Cardiac fibroblast (primary cell): ENCODE data around the gene GPR31.

ENCODE experiments used
- DNase-seq, 2 donors: peaks; one replicate each; pipeline versions ENCODE4 v3.0.0 to v3.0.0-alpha.2; 2010; ENCODE audit warnings: low read depth in 2 of 2
- H3K4me3 ChIP-seq, 2 donors: replicated peaks in 1 of 2; 1 replicate in 1 of 2; 2 replicates in 1 of 2; pipeline ENCODE4 v1.5.1; 2011; ENCODE audit warnings: low read depth in 2 of 2, low read length in 2 of 2, mild to moderate bottlenecking in 2 of 2, moderate library complexity in 1 of 2
- TF ChIP-seq, protein P1 (sequence below): IDR thresholded peaks from one replicate; pipeline ENCODE4 v1.5.1; 2011; ENCODE audit warnings: low read depth, mild to moderate bottlenecking, low read length, inconsistent platforms

The GPR31 gene

DNA sequence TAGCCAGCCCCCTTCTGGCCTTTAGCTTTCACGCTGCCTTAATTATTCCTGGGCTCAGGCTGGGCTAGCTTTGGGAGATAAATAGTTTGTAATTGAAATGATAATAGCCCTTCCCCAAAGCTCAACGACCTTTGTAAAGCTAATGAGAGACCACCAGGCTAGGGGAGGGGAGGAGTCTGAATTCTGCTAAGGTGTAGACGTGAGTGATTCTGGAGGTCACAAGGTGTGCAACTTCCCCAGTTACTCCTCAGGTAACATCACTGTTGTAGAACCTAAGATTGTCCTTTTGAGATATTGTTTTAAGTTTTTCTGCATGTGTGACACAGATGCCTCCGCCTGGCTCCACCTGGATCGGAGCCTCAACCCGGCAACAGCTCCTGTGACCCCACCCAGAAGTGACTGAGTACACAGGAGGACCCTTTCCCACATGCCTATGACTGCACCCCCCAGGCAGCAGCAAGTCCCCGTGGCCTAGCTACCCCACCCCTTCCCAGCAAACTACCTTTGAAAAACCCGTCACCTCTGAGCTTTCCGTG lies 5.8 kb upstream of the GPR31 start:
- no peak for DNase-seq
- TF ChIP-seq, protein P1, sequence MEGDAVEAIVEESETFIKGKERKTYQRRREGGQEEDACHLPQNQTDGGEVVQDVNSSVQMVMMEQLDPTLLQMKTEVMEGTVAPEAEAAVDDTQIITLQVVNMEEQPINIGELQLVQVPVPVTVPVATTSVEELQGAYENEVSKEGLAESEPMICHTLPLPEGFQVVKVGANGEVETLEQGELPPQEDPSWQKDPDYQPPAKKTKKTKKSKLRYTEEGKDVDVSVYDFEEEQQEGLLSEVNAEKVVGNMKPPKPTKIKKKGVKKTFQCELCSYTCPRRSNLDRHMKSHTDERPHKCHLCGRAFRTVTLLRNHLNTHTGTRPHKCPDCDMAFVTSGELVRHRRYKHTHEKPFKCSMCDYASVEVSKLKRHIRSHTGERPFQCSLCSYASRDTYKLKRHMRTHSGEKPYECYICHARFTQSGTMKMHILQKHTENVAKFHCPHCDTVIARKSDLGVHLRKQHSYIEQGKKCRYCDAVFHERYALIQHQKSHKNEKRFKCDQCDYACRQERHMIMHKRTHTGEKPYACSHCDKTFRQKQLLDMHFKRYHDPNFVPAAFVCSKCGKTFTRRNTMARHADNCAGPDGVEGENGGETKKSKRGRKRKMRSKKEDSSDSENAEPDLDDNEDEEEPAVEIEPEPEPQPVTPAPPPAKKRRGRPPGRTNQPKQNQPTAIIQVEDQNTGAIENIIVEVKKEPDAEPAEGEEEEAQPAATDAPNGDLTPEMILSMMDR = no peak
- H3K4me3 ChIP-seq = no peak overlapping the region

DNA sequence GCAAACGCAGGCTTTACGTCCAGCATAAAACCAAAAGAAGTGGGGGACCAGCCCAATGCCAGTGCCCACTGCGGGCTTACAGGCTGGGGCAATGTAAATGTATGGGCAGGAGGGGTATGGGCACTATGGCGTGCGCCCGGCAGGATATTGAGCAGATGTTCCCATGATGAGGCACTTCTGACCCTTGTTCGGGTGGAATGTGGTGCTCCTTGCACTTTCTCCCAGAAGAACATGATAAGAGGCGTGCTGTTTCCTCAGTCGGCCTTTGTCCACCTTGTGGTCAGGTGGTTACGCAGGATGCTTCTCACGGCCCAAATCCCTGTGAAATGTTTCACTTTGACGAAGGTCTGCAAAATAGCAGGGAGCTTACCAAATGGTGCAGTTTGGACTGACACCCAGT lies 4.8 kb upstream of the GPR31 start:
- no peak overlapping the region for H3K4me3 ChIP-seq
- DNase-seq = no peak
- TF ChIP-seq, protein P1 = no peak

DNA sequence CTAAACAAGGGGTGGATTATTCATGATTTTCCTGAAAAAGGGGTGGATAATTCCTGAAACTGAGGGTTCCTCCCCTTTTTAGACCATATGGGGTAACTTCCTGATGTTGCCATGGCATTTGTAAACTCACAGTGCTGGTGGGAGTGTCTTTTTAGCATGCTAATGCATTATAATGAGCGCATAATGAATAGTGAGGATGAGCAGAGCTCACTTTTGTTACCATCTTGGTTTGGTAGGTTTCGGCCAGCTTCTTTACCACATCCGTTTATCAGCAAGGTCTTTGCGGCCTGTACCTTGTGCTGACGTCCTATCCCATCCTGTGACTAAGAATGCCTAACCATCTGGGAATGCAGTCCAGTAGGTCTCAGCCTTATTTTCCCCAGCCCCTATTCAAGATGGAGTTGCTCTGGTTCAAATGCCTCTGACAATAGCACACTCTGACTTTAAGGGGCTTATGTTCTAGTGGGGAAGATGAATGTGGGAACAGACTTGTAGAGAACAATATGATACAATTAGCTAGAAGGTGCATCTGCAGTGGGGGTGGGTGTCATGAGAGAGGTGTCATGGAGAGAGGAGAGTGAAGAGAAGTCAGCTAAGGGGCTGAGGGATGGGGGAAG lies 4.2 kb upstream of the GPR31 start:
- TF ChIP-seq, protein P1 = no peak
- no peak overlapping the region for H3K4me3 ChIP-seq
- no peak for DNase-seq

DNA sequence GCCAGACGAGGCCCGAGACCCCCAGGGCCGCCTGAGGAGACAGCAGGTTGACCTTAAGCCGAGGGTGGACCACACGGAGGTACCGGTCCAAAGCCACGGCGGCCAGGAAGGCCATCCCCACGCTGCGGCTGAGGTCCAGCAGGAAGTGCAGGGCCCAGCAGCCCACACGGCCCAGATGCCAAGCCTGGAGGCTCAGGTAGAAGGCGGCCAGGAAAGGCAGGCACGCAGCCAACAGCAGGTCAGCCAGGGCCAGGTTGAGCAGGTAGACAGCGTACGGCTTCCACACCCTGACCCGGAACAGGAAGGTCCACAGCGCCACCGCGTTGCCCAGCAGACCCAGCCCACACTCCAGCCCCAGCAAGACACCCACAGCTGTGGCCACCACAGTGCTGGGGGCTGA lies 366 bp downstream of the GPR31 start:
- no peak for DNase-seq
- no peak overlapping the region for H3K4me3 ChIP-seq
- TF ChIP-seq, protein P1 = no peak

DNA sequence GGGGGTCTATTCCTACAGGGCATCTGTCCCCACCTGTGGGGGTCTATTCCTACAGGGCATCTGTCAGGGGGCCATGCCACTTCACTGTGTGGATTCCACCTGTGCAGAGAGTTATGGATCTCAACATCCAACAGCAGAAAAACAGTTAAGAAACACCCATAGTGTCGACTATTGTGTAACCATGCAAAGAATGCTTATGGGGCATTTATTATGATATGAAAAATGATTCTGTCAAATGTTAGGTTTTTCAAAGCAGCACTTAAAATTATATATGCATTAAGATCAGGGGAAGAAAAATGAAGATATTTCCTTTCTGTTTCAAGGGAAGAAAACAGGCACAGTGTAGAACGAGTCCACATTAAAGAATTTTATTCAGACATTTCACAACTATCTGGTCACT lies 2.9 kb downstream of the GPR31 start:
- no peak for DNase-seq
- H3K4me3 ChIP-seq = no peak overlapping the region
- TF ChIP-seq, protein P1 = no peak

DNA sequence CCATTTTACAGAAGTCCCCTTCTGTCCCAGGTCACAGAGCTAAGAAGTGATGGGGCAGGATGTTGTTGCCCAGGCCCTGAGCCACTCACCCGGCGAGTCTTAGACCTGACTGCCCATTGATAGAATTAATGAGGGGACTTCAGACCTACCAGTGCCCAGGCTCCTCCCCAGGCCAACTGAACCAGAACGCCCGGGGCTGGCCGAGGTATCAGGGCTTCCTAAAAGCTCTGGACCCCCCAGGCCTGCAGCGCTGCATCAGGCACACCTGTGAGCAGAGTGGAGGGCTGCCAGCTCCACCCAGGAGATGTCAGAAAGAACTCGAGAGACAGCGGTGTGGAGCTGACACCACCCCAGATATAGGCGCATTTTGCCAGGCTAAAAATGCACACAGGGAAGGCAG lies 3.5 kb downstream of the GPR31 start:
- DNase-seq = no peak
- no peak overlapping the region for H3K4me3 ChIP-seq
- TF ChIP-seq, protein P1 = no peak

DNA sequence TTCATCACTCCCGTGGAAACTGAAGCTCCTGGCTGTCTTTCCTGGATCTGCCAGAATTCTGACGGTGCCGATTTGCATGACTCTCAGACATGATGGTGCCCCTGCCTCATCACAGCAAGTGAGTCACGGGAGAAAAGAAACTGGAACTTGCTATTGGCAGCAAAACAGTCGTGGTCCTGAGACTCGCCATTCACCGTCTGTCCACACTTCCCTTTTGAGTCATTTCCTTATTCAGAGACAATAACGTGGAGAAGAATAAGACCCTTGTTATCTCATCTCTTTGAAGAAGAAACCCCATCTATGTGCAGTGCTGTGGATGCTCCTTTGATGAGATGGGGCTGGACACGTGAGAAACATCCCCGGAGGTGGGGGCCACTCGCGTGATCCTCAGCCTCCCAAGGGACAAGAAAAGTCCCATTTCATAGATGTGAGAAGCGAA lies 4.2 kb downstream of the GPR31 start:
- peak; percentile 28 to 55 for DNase-seq
- TF ChIP-seq, protein P1 = no peak
- peak overlapping the region in 1 of 2 donors; percentile 6 for H3K4me3 ChIP-seq
